HCT116 (cell line): ENCODE measurements around the gene MRPL34. TPM values are rescaled to one million over a fixed set of nuclear protein-coding genes. Genes with fewer than 3 reads are reported as not detected.

Experiments used
- ATAC-seq: fragments of 200-7000 bp; cut with Tn5 transposase; 2 replicates; pipeline ENCODE4 v1.9.1; 2020; ENCODE audit warnings: mild to moderate bottlenecking, moderate library complexity
- BruUV-seq: library from RNA; stranded (reverse); fragments of 400-500 nt; replicated peaks from 2 replicates; lab custom pipeline; 2021; lab: Mats Ljungman, UMichigan
- CTCF ChIA-PET: fragments of 300-600 bp; sonication (Branson Sonifier 250); formaldehyde crosslinking; loops from one replicate; lab custom pipeline; 2021; ENCODE audit warnings: antibody characterized with exemption; lab: Charles Lee
- POLR2A ChIA-PET: fragments of 300-600, 350-600 bp; sonication (Branson Sonifier 250); formaldehyde crosslinking; loops from one replicate; lab custom pipeline; 2021; ENCODE audit warnings: antibody characterized with exemption; lab: Charles Lee
- RAD21 ChIA-PET, 2 experiments: fragments of 300-600 bp; sonication (Branson Sonifier 250); formaldehyde crosslinking; loops; one replicate each; lab custom pipeline; 2023; ENCODE audit warnings: low total read pairs in 2 of 2; ENCODE audit not compliant: uncharacterized antibody in 2 of 2, unreplicated experiment in 2 of 2, low non-redundant PET in 1 of 2; lab: Charles Lee
- DNase-seq: peaks from one replicate; pipeline ENCODE4 v3.0.0-alpha.2; 2010; ENCODE audit warnings: low read depth, low spot score
- H2AFZ ChIP-seq: fragments of 200-600 bp; shearing (Covaris generic), sonication (generic); 2 replicates; pipeline ENCODE4 v1.6.1; 2017; ENCODE audit warnings: low read depth, mixed run types, mixed read lengths, antibody characterized with exemption, low read length; ENCODE audit not compliant: poor library complexity, severe bottlenecking
- H3K27ac ChIP-seq: 2 replicates; pipeline ENCODE4 v1.5.1; 2012; ENCODE audit warnings: low read depth, low read length
- H3K27me3 ChIP-seq: fragments of 200-600 bp; sonication (generic); 2 replicates; pipeline ENCODE4 v1.6.1; 2016; ENCODE audit warnings: mixed run types, low read length, mixed read lengths; ENCODE audit not compliant: insufficient read depth
- H3K36me3 ChIP-seq, 2 experiments: fragments of 200-500 bp in 1 of 2; fragments of 200-600 bp in 1 of 2; sonication (Bioruptor generic) in 1 of 2; sonication (generic) in 1 of 2; 2 replicates each; pipeline versions ENCODE4 v1.5.1 to v1.6.1; 2014 to 2016; ENCODE audit warnings: low read length in 2 of 2, inconsistent platforms in 1 of 2, mixed read lengths in 1 of 2, mixed run types in 1 of 2; ENCODE audit not compliant: insufficient read depth in 2 of 2, control insufficient read depth in 1 of 2
- H3K4me1 ChIP-seq, 2 experiments: fragments of 200-600 bp in 1 of 2; sonication (generic) in 1 of 2; 2 replicates each; pipeline versions ENCODE4 v1.5.1 to v1.6.1; 2012 to 2017; ENCODE audit warnings: low read length in 2 of 2, inconsistent platforms in 1 of 2, mild to moderate bottlenecking in 1 of 2, mixed read lengths in 1 of 2, mixed run types in 1 of 2, moderate library complexity in 1 of 2; ENCODE audit not compliant: insufficient read depth in 2 of 2, control insufficient read depth in 1 of 2
- H3K4me2 ChIP-seq: fragments of 200-600 bp; sonication (generic); 2 replicates; pipeline ENCODE4 v1.6.1; 2017; ENCODE audit warnings: mixed run types, low read length, mixed read lengths
- H3K4me3 ChIP-seq, 2 experiments: fragments of 200-600 bp in 1 of 2; sonication (generic) in 1 of 2; replicated peaks in 1 of 2; 2 replicates each; pipeline ENCODE4 v1.5.1; 2011 to 2016; ENCODE audit warnings: low read length in 2 of 2, control low read depth in 1 of 2, low read depth in 1 of 2, mild to moderate bottlenecking in 1 of 2, mixed read lengths in 1 of 2, mixed run types in 1 of 2
- H3K79me2 ChIP-seq: fragments of 200-600 bp; sonication (generic); 2 replicates; pipeline ENCODE4 v1.6.1; 2017; ENCODE audit warnings: mild to moderate bottlenecking, mixed run types, low read length, moderate library complexity, mixed read lengths; ENCODE audit not compliant: insufficient read depth
- H3K9ac ChIP-seq: fragments of 200-600 bp; sonication (generic); 2 replicates; pipeline ENCODE4 v1.6.1; 2016; ENCODE audit warnings: low read length, mixed read lengths
- H3K9me2 ChIP-seq: fragments of 200-600 bp; sonication (generic), shearing (Covaris generic); 2 replicates; pipeline ENCODE4 v1.6.1; 2017; ENCODE audit warnings: mixed run types, mild to moderate bottlenecking, moderate library complexity; ENCODE audit not compliant: insufficient read depth
- H3K9me3 ChIP-seq, 2 experiments: fragments of 200-500 bp in 1 of 2; fragments of 200-600 bp in 1 of 2; sonication (Bioruptor generic) in 1 of 2; sonication (generic) in 1 of 2; 2 replicates each; pipeline ENCODE4 v1.6.1; 2014 to 2017; ENCODE audit warnings: low read length in 2 of 2, mixed read lengths in 2 of 2, inconsistent platforms in 1 of 2, low read depth in 1 of 2, mild to moderate bottlenecking in 1 of 2, mixed run types in 1 of 2, moderate library complexity in 1 of 2; ENCODE audit not compliant: control insufficient read depth in 1 of 2, insufficient read depth in 1 of 2
- H4K20me1 ChIP-seq: fragments of 200-600 bp; sonication (generic), shearing (Covaris generic); 2 replicates; pipeline ENCODE4 v1.6.1; 2017; ENCODE audit warnings: mixed run types, mild to moderate bottlenecking, moderate library complexity; ENCODE audit not compliant: insufficient read depth
- ATF3 ChIP-seq: IDR thresholded peaks from 2 replicates; pipeline ENCODE4 v1.6.1; 2012
- CBX3 ChIP-seq: IDR thresholded peaks from 2 replicates; pipeline ENCODE4 v1.6.1; 2012; ENCODE audit warnings: low read depth
- ELF1 ChIP-seq: IDR thresholded peaks from 2 replicates; pipeline ENCODE4 v1.6.1; 2012; ENCODE audit warnings: low read depth, borderline replicate concordance
- JUND ChIP-seq: IDR thresholded peaks from 2 replicates; pipeline ENCODE4 v1.6.1; 2012
- POLR2A ChIP-seq: IDR thresholded peaks from 2 replicates; pipeline ENCODE4 v1.7.0; 2011; ENCODE audit warnings: borderline replicate concordance; ENCODE audit not compliant: insufficient read depth, insufficient read length; ENCODE audit errors: extremely low read depth
- RAD21 ChIP-seq: IDR thresholded peaks from 2 replicates; pipeline ENCODE4 v1.6.1; 2012; ENCODE audit warnings: low read depth, mild to moderate bottlenecking
- REST ChIP-seq: IDR thresholded peaks from 2 replicates; pipeline ENCODE4 v1.6.1; 2012; ENCODE audit warnings: low read depth
- SIN3A ChIP-seq: IDR thresholded peaks from 2 replicates; pipeline ENCODE4 v1.6.1; 2012; ENCODE audit warnings: low read depth
- ZBTB33 ChIP-seq: IDR thresholded peaks from 2 replicates; pipeline ENCODE4 v1.6.1; 2011; ENCODE audit warnings: mild to moderate bottlenecking, low read length, moderate library complexity; ENCODE audit not compliant: insufficient replicate concordance; ENCODE audit errors: extremely low read depth
- ZNF274 ChIP-seq: fragments of 200-500 bp; sonication (Bioruptor generic); IDR thresholded peaks from 2 replicates; pipeline ENCODE4 v1.6.1; 2014; ENCODE audit warnings: mild to moderate bottlenecking, low read depth, low read length, inconsistent platforms
- intact Hi-C: fragments of 100-400 bp; cut with micrococcal nuclease; formaldehyde crosslinking; loops from 2 replicates; pipeline ENCODE4 v1.10.0; 2022
- total RNA-seq: library from RNA; stranded (reverse); gene quantifications from one replicate; pipeline ENCODE4 v1.2.1, GENCODE V29; 2021; ENCODE audit not compliant: unreplicated experiment

Gene MRPL34
- total RNA-seq, 1 experiment from 2014 or later = 114 TPM

GRCh38 chr19:17283504-17283996, 22.1 kb upstream of the MRPL34 start:
- no peak overlapping the region for H3K4me2 ChIP-seq
- RAD21 ChIA-PET = no interaction called here
- no peaks in the 10 kb centered on the region for H4K20me1 ChIP-seq
- no peak overlapping the region; the same call in 1 of the 2 replicates for H3K27ac ChIP-seq
- DNase-seq = no peak
- POLR2A ChIA-PET = no interaction called here
- peaks cover 0 to 6% of the 10 kb centered on the region in 2 experiments; a peak in 1 of 4 replicates for H3K36me3 ChIP-seq
- intact Hi-C loops = loop anchor here (5.0 kb wide), 1 partner anchor 506 kb away; no protein-coding TSS in a partner anchor
- CTCF ChIA-PET = interaction anchor here (0.5 to 1.5 kb wide), 3 partner anchors 17 to 108 kb away, joined by 3 to 7 read pairs (median 5); partner anchors contain the start of gene BABAM1
- TF ChIP-seq ZBTB33 = no peak
- no peak for TF ChIP-seq POLR2A
- TF ChIP-seq ELF1 = no peak
- TF ChIP-seq ZNF274 = no peak
- H3K4me1 ChIP-seq = peaks cover 0 to 32% of the 10 kb centered on the region in 2 experiments; a peak in 2 of 4 replicates
- H3K27me3 ChIP-seq = no peaks in the 10 kb centered on the region
- BruUV-seq = no TSS peak
- peaks cover 12% of the 10 kb centered on the region; the same call in 1 of the 2 replicates for H3K79me2 ChIP-seq
- ATAC-seq = no peak
- H3K9ac ChIP-seq = no peak overlapping the region
- no peak overlapping the region for H3K4me3 ChIP-seq
- H2AFZ ChIP-seq = no peak overlapping the region
- H3K9me2 ChIP-seq = no peaks in the 10 kb centered on the region
- H3K9me3 ChIP-seq = no peaks in the 10 kb centered on the region

GRCh38 chr19:17285415-17286135, 20.1 kb upstream of the MRPL34 start:
- POLR2A ChIA-PET = no interaction called here
- CTCF ChIA-PET = no interaction called here
- Histone ChIP-seq H3K9me2 (no peaks in the 10 kb centered on the region), H4K20me1 (no peaks in the 10 kb centered on the region), H3K4me3 (no peak overlapping the region), H3K27ac (no peak overlapping the region), H3K9me3 (no peaks in the 10 kb centered on the region), H3K4me1 (peaks cover 0 to 37% of the 10 kb centered on the region in 2 experiments; a peak in 2 of 4 replicates), H3K9ac (no peak overlapping the region), H3K4me2 (no peak overlapping the region), H3K79me2 (peaks cover 12% of the 10 kb centered on the region; the same call in 1 of the 2 replicates), H2AFZ (no peak overlapping the region), H3K36me3 (peaks cover 0 to 6% of the 10 kb centered on the region in 2 experiments; a peak in 1 of 4 replicates), H3K27me3 (no peaks in the 10 kb centered on the region)
- ATAC-seq = no peak
- intact Hi-C loops = no loop called here
- RAD21 ChIA-PET = no interaction called here
- no TSS peak for BruUV-seq
- no peak for DNase-seq
- no peak for TF ChIP-seq CBX3
- TF ChIP-seq ATF3 = no peak
- no peak for TF ChIP-seq RAD21
- no peak for TF ChIP-seq ZNF274
- TF ChIP-seq REST = no peak
- TF ChIP-seq ZBTB33 = no peak
- no peak for TF ChIP-seq JUND
- TF ChIP-seq SIN3A = no peak
